HG03520 (cell line): ENCODE measurements around the gene CRYGN.

Experiments used
- ATAC-seq: cut with Tn5 transposase; IDR thresholded peaks from one replicate; pipeline ENCODE4 v1.9.1; 2021; ENCODE audit warnings: mild to moderate bottlenecking, moderate library complexity; ENCODE audit not compliant: unreplicated experiment

Gene CRYGN

GRCh38 chr7:151408839-151409666 lies 30.9 kb downstream of the CRYGN start:
- no peak for ATAC-seq

- no peak for ATAC-seq
Measured at GRCh38 chr7:151408498-151408838, 31.5 kb downstream of the CRYGN start.

GRCh38 chr7:151406886-151407583 lies 32.9 kb downstream of the CRYGN start:
- ATAC-seq = no peak

- ATAC-seq = no peak
Measured at GRCh38 chr7:151406051-151406875, 33.7 kb downstream of the CRYGN start.

GRCh38 chr7:151405588-151405987 lies 34.4 kb downstream of the CRYGN start:
- no peak for ATAC-seq

GRCh38 chr7:151405056-151405455 lies 34.9 kb downstream of the CRYGN start:
- no peak for ATAC-seq

GRCh38 chr7:151404216-151405011 lies 35.5 kb downstream of the CRYGN start:
- ATAC-seq = no peak

- ATAC-seq = no peak
Measured at GRCh38 chr7:151403764-151404163, 36.2 kb downstream of the CRYGN start.

GRCh38 chr7:151402029-151402835 lies 37.7 kb downstream of the CRYGN start:
- ATAC-seq = no peak

- ATAC-seq = peak; percentile 93
Measured at GRCh38 chr7:151400626-151401315, 39.2 kb downstream of the CRYGN start.

- no peak for ATAC-seq
Measured at GRCh38 chr7:151399906-151400305, 40.0 kb downstream of the CRYGN start.

- no peak for ATAC-seq
Measured at GRCh38 chr7:151399305-151399601, 40.7 kb downstream of the CRYGN start.

GRCh38 chr7:151398446-151399304 lies 41.3 kb downstream of the CRYGN start:
- ATAC-seq = no peak

GRCh38 chr7:151397026-151397425 lies 42.9 kb downstream of the CRYGN start:
- ATAC-seq = no peak

- no peak for ATAC-seq
Measured at GRCh38 chr7:151396328-151396970, 43.5 kb downstream of the CRYGN start.

- no peak for ATAC-seq
Measured at GRCh38 chr7:151395036-151395367, 44.9 kb downstream of the CRYGN start.

- ATAC-seq = no peak
Measured at GRCh38 chr7:151394076-151395035, 45.6 kb downstream of the CRYGN start.
